Measurements from ENCODE around the gene LRRTM3.

The LRRTM3 gene

GRCh38 chr10:67022099-67022498 is 96.3 kb downstream of the LRRTM3 start:
- no peak for DNase-seq (ENCODE audit: low read depth in 3 of 3)

GRCh38 chr10:67033878-67034277 is 108.0 kb downstream of the LRRTM3 start:
- DNase-seq (ENCODE audit: low read depth in 3 of 3): no peak

DNA sequence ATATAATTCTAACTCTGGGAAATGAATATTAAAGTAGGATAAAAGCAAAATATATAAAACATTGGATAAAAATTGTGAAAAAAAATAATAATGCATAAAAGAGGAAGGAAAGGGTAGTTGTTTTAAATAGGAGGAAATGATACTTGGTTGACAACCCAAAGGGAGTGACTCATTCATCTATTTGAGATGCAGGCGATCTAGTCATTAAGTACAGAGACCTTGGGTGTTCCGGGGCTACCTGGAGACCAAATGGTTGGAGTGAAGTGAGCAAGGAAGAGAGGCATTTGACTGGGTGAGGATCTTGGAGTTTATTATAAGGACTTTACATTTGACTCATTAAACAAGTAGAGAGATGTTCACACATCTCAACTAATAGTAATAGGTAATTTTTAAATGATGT is 111.0 kb downstream of the LRRTM3 start:
- DNase-seq (ENCODE audit: low read depth in 3 of 3): no peak

DNA sequence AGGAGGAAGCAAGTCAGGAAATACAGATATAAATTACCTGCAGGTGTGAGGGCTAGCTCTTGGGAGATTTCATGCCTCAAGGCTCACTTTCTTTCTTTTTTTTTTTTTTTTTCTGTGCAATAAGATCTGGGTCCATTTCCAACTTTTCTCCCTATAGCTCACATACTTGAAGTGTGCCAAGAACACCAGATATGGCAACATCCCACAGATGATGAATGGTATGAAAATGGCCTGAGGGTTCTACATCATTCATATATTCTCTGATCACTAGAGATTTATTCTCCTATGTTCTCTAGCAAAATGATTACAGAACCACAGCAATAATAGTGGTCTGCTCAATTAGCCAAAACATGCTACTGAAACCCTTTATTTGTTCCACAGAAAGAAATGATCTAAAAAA is 117.2 kb downstream of the LRRTM3 start:
- DNase-seq (ENCODE audit: low read depth in 3 of 3): no peak

DNA sequence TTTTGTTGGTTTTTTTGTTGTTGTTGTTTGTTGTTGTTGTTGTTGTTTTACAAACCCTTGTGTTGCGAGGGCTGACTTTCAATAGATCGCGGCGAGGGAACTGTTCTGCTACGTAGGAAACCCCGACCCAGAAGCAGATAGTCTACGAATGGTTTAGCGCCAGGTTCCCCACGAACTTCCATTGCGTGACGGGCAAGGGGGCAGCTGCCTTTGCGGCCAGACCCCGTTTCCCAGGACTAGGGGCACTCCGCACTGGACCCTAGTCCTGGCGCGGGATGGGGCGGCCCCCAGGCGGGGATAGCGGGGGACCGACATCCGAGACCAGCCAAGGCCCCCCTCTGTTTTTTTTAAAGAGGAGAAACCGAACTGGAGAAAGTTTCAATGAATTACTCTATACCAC is 119.6 kb downstream of the LRRTM3 start:
- DNase-seq (ENCODE audit: low read depth in 3 of 3): no peak

- DNase-seq (ENCODE audit: low read depth in 3 of 3): no peak
These were observed 120.7 kb downstream of the LRRTM3 start for GRCh38 chr10:67046507-67046906.

GRCh38 chr10:67049988-67050387 is 124.2 kb downstream of the LRRTM3 start:
- no peak for DNase-seq (ENCODE audit: low read depth in 3 of 3)

- no peak for DNase-seq (ENCODE audit: low read depth in 3 of 3)
These were observed 124.6 kb downstream of the LRRTM3 start for GRCh38 chr10:67050415-67050814.

- no peak for DNase-seq (ENCODE audit: low read depth in 3 of 3)
These were observed 146.8 kb downstream of the LRRTM3 start for GRCh38 chr10:67072654-67073053.

GRCh38 chr10:67075491-67075971 is 149.7 kb downstream of the LRRTM3 start:
- DNase-seq (ENCODE audit: low read depth in 3 of 3): no peak

- no peak for DNase-seq (ENCODE audit: low read depth in 3 of 3)
These were observed 150.3 kb downstream of the LRRTM3 start for GRCh38 chr10:67076144-67076543.

DNA sequence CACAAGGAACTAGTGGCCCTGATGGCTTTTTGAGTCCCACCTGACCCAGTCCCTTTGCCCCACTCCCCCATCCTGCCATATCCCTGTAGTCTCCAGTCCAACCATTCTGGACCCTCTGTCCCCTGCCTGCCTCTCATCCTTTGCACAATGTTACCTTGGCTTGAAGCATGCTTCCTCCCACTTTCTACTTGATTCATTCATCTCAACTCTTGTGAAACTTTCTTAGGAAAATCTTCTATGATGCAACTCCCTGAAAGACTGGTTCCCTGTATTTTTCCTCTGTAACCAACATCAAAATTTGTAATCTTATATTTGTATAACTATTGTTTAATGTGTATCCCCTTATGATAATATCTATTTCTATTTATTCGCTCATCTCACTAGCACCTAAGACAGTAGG is 151.5 kb downstream of the LRRTM3 start:
- DNase-seq (ENCODE audit: low read depth in 3 of 3): no peak

GRCh38 chr10:67079126-67079525 is 153.3 kb downstream of the LRRTM3 start:
- no peak for DNase-seq (ENCODE audit: low read depth in 3 of 3)

GRCh38 chr10:67086327-67087134 is 160.7 kb downstream of the LRRTM3 start:
- no peak for DNase-seq (ENCODE audit: low read depth in 3 of 3)

DNA sequence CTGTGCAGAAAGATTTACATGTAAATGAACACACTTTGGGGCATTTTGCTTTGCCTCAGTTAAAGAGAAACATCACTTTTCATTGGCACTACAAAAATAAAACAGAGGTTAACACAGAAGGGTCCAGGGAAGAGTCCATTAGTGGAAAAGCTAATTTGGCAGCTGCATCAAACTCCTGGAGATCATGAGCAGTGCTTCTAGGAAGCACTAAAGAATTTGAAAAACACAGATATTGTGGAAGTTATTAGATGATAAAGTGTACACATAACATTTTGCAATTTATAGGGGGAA is 161.2 kb downstream of the LRRTM3 start:
- DNase-seq (ENCODE audit: low read depth in 3 of 3): no peak

GRCh38 chr10:67088036-67088435 is 162.2 kb downstream of the LRRTM3 start:
- no peak for DNase-seq (ENCODE audit: low read depth in 3 of 3)

- DNase-seq (ENCODE audit: low read depth in 3 of 3): no peak
These were observed 169.7 kb downstream of the LRRTM3 start for GRCh38 chr10:67095531-67095930.

GRCh38 chr10:67098461-67098860 is 172.6 kb downstream of the LRRTM3 start:
- no peak for DNase-seq (ENCODE audit: low read depth in 3 of 3)

DNA sequence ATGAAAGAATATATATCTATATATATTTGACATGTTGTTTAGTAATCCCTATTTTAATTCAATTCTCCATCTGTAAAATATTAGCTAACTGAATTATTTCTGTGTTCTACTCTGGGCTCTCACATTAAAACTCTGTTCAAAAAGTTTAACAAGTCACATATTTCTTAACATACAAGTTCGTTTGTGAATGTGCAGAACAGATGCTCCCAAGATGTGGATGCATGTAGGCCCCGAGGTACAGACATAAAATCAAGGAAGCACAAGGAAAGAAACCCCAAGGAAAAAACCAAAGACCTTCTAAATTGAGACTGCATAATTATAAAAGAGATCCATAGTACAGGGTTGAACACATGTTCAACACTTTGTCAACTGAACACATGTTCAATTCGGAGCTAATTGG is 175.1 kb downstream of the LRRTM3 start:
- no peak for DNase-seq (ENCODE audit: low read depth in 3 of 3)

- DNase-seq (ENCODE audit: low read depth in 3 of 3): no peak
These were observed 181.8 kb downstream of the LRRTM3 start for GRCh38 chr10:67107670-67108069.

DNA sequence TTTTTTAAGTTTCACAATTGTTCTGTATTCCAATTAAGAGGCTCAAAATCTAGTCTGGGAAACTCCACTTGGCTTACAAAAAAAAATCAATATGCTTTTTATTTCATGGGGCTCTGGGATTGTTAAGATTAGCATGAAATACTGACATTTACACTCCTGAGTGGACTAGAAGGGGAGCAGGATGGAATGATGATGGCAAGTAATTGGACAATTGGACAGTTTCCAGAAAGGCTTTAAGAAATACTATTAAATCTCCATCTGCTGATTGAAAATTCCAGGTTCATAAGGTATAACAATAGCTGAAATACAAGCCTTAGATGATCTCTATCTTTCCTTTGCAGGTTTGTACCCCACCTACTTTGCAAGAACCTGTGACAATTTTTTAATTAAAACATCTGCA is 184.4 kb downstream of the LRRTM3 start:
- DNase-seq (ENCODE audit: low read depth in 3 of 3): no peak

DNA sequence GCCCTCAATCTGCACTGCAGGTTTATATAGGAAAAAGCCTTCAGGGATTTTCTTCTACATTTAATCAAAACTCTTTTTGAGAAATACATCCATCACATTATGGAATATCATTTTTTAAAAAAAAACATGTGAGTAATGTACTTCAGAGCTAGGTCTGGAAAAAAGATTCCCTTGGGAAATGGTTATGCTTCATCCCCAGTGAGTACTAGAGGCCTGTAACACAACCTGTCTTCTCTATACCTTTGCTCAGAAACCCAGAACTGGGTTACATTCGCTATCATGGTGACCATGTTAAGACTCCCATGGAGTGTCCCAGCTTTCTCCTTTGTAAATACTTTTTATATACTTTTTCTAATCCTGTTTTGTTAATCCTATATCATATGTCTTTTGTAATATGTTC is 186.9 kb downstream of the LRRTM3 start:
- DNase-seq (ENCODE audit: low read depth in 3 of 3): no peak

- no peak for DNase-seq (ENCODE audit: low read depth in 3 of 3)
These were observed 189.1 kb downstream of the LRRTM3 start for GRCh38 chr10:67114945-67115344.

- no peak for DNase-seq (ENCODE audit: low read depth in 3 of 3)
These were observed 190.1 kb downstream of the LRRTM3 start for GRCh38 chr10:67115972-67116371.

Measured in stimulated activated CD4-positive, alpha-beta T cell treated with anti-CD3 and anti-CD28 coated beads, TNF-alpha, amount 100 ng/mL, for 24 hours (primary cell).